Measurements from ENCODE around the gene FKRP. TPM values are rescaled to one million over a fixed set of nuclear protein-coding genes. Genes with fewer than 3 reads are reported as not detected.
A peak's percentile ranks its signal among the peaks of the same experiment; 100 is the strongest.
"Not testable (repeated sequence)": the region's sequence is repeated elsewhere in the genome, so short reads cannot be mapped to it uniquely, and the experiment has no call there.

The FKRP gene
- total RNA-seq, 1 donor from 2014 or later, result 37.7 TPM

DNA sequence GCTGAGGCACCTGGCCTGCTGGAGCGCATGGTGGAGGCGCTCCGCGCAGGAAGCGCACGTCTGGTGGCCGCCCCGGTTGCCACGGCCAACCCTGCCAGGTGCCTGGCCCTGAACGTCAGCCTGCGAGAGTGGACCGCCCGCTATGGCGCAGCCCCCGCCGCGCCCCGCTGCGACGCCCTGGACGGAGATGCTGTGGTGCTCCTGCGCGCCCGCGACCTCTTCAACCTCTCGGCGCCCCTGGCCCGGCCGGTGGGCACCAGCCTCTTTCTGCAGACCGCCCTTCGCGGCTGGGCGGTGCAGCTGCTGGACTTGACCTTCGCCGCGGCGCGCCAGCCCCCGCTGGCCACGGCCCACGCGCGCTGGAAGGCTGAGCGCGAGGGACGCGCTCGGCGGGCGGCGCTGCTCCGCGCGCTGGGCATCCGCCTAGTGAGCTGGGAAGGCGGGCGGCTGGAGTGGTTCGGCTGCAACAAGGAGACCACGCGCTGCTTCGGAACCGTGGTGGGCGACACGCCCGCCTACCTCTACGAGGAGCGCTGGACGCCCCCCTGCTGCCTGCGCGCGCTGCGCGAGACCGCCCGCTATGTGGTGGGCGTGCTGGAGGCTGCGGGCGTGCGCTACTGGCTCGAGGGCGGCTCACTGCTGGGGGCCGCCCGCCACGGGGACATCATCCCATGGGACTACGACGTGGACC lies 10.1 kb downstream of the FKRP start:
- peaks cover 21% of the 10 kb centered on the region for H3K4me1 Mint-ChIP-seq (ENCODE audit: unreplicated experiment)
- H3K27ac Mint-ChIP-seq (ENCODE audit: unreplicated experiment), result no peak overlapping the region
- no peaks in the 10 kb centered on the region for H3K27me3 Mint-ChIP-seq (ENCODE audit: unreplicated experiment)
- H3K36me3 Mint-ChIP-seq (ENCODE audit: unreplicated experiment), result peaks cover 6% of the 10 kb centered on the region
- no peak for DNase-seq (ENCODE audit: extremely low spot score, unreplicated experiment)
- TF ChIP-seq, protein P1, sequence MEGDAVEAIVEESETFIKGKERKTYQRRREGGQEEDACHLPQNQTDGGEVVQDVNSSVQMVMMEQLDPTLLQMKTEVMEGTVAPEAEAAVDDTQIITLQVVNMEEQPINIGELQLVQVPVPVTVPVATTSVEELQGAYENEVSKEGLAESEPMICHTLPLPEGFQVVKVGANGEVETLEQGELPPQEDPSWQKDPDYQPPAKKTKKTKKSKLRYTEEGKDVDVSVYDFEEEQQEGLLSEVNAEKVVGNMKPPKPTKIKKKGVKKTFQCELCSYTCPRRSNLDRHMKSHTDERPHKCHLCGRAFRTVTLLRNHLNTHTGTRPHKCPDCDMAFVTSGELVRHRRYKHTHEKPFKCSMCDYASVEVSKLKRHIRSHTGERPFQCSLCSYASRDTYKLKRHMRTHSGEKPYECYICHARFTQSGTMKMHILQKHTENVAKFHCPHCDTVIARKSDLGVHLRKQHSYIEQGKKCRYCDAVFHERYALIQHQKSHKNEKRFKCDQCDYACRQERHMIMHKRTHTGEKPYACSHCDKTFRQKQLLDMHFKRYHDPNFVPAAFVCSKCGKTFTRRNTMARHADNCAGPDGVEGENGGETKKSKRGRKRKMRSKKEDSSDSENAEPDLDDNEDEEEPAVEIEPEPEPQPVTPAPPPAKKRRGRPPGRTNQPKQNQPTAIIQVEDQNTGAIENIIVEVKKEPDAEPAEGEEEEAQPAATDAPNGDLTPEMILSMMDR (IDR thresholded peaks at IDR 0.05), result no peak
- H3K9me3 Mint-ChIP-seq (ENCODE audit: unreplicated experiment), result no peaks in the 10 kb centered on the region
- H3K4me3 Mint-ChIP-seq (ENCODE audit: unreplicated experiment), result no peak overlapping the region

DNA sequence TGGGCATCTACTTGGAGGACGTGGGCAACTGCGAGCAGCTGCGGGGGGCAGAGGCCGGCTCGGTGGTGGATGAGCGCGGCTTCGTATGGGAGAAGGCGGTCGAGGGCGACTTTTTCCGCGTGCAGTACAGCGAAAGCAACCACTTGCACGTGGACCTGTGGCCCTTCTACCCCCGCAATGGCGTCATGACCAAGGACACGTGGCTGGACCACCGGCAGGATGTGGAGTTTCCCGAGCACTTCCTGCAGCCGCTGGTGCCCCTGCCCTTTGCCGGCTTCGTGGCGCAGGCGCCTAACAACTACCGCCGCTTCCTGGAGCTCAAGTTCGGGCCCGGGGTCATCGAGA lies 10.7 kb downstream of the FKRP start:
- no peak for DNase-seq (ENCODE audit: extremely low spot score, unreplicated experiment)
- Mint-ChIP-seq H3K27ac (ENCODE audit: unreplicated experiment) (no peak overlapping the region), H3K27me3 (ENCODE audit: unreplicated experiment) (no peaks in the 10 kb centered on the region), H3K4me3 (ENCODE audit: unreplicated experiment) (no peak overlapping the region), H3K4me1 (ENCODE audit: unreplicated experiment) (peaks cover 24% of the 10 kb centered on the region), H3K9me3 (ENCODE audit: unreplicated experiment) (no peaks in the 10 kb centered on the region), H3K36me3 (ENCODE audit: unreplicated experiment) (peaks cover 6% of the 10 kb centered on the region)
- TF ChIP-seq, protein P1 (IDR thresholded peaks at IDR 0.05), result no peak

DNA sequence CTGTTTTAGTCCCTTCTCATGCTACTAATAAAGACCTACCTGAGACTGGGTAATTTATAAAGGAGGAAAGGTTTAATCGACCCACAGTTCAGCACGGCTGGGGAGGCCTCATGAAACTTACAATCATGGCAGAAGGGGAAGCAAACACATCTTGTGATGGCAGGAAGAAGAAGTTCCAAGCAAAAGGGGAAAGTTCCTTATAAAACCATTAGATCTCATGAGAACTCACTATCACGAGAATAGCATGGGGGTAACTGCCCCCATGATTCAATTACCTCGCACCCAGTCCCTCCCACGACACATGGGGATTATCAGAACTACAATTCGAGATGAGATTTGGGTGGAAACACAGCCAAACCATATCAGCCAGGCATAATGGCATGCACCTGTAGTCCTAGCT lies 13.3 kb downstream of the FKRP start:
- H3K36me3 Mint-ChIP-seq (ENCODE audit: unreplicated experiment), result peaks cover 6% of the 10 kb centered on the region
- TF ChIP-seq, protein P1 (IDR thresholded peaks at IDR 0.05), result no peak
- no peak for DNase-seq (ENCODE audit: extremely low spot score, unreplicated experiment)
- H3K4me3 Mint-ChIP-seq (ENCODE audit: unreplicated experiment), result no peak overlapping the region
- no peaks in the 10 kb centered on the region for H3K9me3 Mint-ChIP-seq (ENCODE audit: unreplicated experiment)
- H3K27me3 Mint-ChIP-seq (ENCODE audit: unreplicated experiment), result no peaks in the 10 kb centered on the region
- peaks cover 21% of the 10 kb centered on the region for H3K4me1 Mint-ChIP-seq (ENCODE audit: unreplicated experiment)
- no peak overlapping the region for H3K27ac Mint-ChIP-seq (ENCODE audit: unreplicated experiment)

DNA sequence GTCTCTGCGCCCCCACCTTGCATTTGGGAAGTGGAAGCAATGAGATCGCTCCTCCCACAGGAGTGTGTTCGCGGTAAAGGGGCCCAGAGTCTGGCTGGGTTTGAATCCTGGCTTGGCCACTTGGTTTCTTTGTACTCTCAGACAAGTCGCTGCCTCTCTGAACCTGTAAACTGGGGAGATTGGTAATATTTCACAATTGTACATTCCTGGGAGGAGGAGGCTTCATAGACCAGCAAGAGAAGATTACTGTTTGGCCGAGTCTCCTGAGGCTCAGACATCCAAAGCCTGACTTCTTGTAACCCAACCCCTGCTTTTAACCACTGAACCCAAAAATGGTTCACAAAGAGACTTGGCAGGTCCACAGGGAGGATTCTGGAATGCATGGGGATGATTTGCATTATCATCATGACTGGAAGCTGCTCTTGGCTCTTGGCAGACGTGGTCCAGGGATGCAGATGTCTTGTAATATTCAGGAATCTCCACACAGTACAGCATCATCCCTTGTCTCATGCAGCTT lies 14.0 kb downstream of the FKRP start:
- Mint-ChIP-seq H3K27ac (ENCODE audit: unreplicated experiment) (peak overlapping the region; percentile 47), H3K4me3 (ENCODE audit: unreplicated experiment) (no peak overlapping the region), H3K36me3 (ENCODE audit: unreplicated experiment) (peaks cover 6% of the 10 kb centered on the region), H3K9me3 (ENCODE audit: unreplicated experiment) (no peaks in the 10 kb centered on the region), H3K4me1 (ENCODE audit: unreplicated experiment) (peaks cover 20% of the 10 kb centered on the region), H3K27me3 (ENCODE audit: unreplicated experiment) (no peaks in the 10 kb centered on the region)
- TF ChIP-seq, protein P1 (IDR thresholded peaks at IDR 0.05), result no peak
- DNase-seq (ENCODE audit: extremely low spot score, unreplicated experiment), result no peak

DNA sequence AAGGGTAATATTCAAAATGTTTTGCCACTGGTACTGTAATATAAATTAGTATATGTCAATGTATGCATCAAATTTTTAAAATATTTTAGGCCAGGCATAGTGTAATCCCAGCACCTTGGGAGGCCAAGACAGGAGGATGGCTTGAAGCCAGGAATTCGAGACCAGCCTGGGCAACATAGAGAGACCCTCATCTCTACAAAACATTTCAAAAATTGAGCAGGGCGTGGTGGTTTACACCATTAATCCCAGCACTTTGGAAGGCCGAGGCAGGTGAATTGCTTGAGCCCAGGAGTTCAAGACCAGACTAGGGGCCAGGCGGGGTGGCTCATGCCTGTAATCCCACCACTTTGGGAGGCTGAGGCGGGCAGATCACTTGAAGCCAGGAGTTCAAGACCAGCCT lies 14.5 kb downstream of the FKRP start:
- Mint-ChIP-seq H3K9me3 (ENCODE audit: unreplicated experiment) (no peaks in the 10 kb centered on the region), H3K36me3 (ENCODE audit: unreplicated experiment) (peaks cover 6% of the 10 kb centered on the region), H3K27ac (ENCODE audit: unreplicated experiment) (peak overlapping the region; percentile 47), H3K4me3 (ENCODE audit: unreplicated experiment) (no peak overlapping the region), H3K4me1 (ENCODE audit: unreplicated experiment) (peaks cover 17% of the 10 kb centered on the region), H3K27me3 (ENCODE audit: unreplicated experiment) (no peaks in the 10 kb centered on the region)
- TF ChIP-seq, protein P1 (IDR thresholded peaks at IDR 0.05), result no peak
- DNase-seq (ENCODE audit: extremely low spot score, unreplicated experiment), result no peak

DNA sequence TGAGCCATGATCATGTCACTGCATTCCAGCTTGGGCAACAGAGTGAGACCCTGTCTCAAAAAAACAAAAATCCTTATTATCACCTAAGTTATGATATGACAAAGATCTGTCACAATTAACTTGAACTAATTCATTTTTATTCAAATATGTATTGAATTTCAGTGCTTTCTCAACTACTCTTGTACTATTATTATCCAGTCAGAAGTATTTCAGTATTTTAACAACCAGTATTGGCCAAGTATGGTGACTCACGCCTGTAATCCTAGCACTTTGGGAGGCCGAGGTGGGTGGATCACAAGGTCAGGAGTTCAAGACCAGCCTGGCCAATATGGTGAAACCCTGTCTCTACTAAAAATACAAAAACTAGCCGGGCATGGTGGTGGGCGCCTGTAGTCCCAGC lies 15.0 kb downstream of the FKRP start:
- Mint-ChIP-seq H3K27ac (ENCODE audit: unreplicated experiment) (peak overlapping the region; percentile 27), H3K4me1 (ENCODE audit: unreplicated experiment) (peaks cover 17% of the 10 kb centered on the region)
- H3K9me3 Mint-ChIP-seq (ENCODE audit: unreplicated experiment); DNase-seq (ENCODE audit: extremely low spot score, unreplicated experiment); H3K27me3 Mint-ChIP-seq (ENCODE audit: unreplicated experiment); H3K4me3 Mint-ChIP-seq (ENCODE audit: unreplicated experiment); H3K36me3 Mint-ChIP-seq (ENCODE audit: unreplicated experiment): not testable (repeated sequence)

All from osteocyte (in vitro differentiated cells).